Esophagus muscularis mucosa (tissue), 4 donors: ENCODE results near the gene AGPS. TPM values are rescaled to one million over a fixed set of nuclear protein-coding genes. Genes with fewer than 3 reads are reported as not detected.

Experiments used
- DNase-seq: peaks from one replicate; pipeline ENCODE4 v3.0.0-alpha.2; 2017; ENCODE audit errors: extremely low spot score
- H3K27ac ChIP-seq, 4 donors: fragments of 200-600 bp; sonication (generic); replicated peaks in 1 of 4; 1 replicate in 3 of 4; 2 replicates in 1 of 4; pipeline ENCODE4 v1.5.1; 2016 to 2019; ENCODE audit warnings: mild to moderate bottlenecking in 1 of 4
- H3K27me3 ChIP-seq, 4 donors: fragments of 200-600 bp; sonication (generic); one replicate each; pipeline versions ENCODE4 v1.5.1 to v1.6.0; 2016 to 2019
- H3K36me3 ChIP-seq, 4 donors: fragments of 200-600 bp; sonication (generic); one replicate each; pipeline ENCODE4 v1.5.1; 2016 to 2019
- H3K4me1 ChIP-seq, 4 donors: fragments of 200-600 bp; sonication (generic); one replicate each; pipeline ENCODE4 v1.5.1; 2016 to 2019
- H3K4me3 ChIP-seq, 4 donors: fragments of 200-600 bp; sonication (generic); 1 replicate in 2 of 4; 2 replicates in 2 of 4; pipeline ENCODE4 v1.5.1; 2016 to 2019; ENCODE audit warnings: mild to moderate bottlenecking in 4 of 4, moderate library complexity in 1 of 4
- H3K9me3 ChIP-seq, 4 donors: fragments of 200-600 bp; sonication (generic); 1 replicate in 3 of 4; 2 replicates in 1 of 4; pipeline ENCODE4 v1.5.1; 2016 to 2019
- CTCF ChIP-seq, 3 experiments: fragments of 200-600 bp in 2 of 3; fragments of 450-650 bp in 1 of 3; sonication (generic) in 2 of 3; IDR thresholded peaks; one replicate each; pipeline ENCODE4 v1.5.1; 2017 to 2019; ENCODE audit warnings: antibody characterized with exemption in 3 of 3, mild to moderate bottlenecking in 2 of 3, moderate library complexity in 1 of 3
- EP300 ChIP-seq: sonication (generic); formaldehyde crosslinking; IDR thresholded peaks from one replicate; pipeline ENCODE4 v1.6.1; 2017; ENCODE audit warnings: antibody characterized with exemption
- POLR2A ChIP-seq: fragments of 450-650 bp; IDR thresholded peaks from one replicate; pipeline ENCODE4 v1.6.1; 2017; ENCODE audit warnings: antibody characterized with exemption, moderate library complexity, mild to moderate bottlenecking, low read depth
- POLR2AphosphoS5 ChIP-seq, 2 donors: sonication (generic); formaldehyde crosslinking; IDR thresholded peaks; one replicate each; pipeline ENCODE4 v1.6.1; 2017; ENCODE audit warnings: antibody characterized with exemption in 2 of 2
- WGBS: methylation state at CpG from one replicate; pipeline ENCODE4 v1.1.5; 2018; 5-methylcytosine and 5-hydroxymethylcytosine counted together
- intact Hi-C: fragments of 100-400 bp; cut with DNase I; formaldehyde crosslinking; loops from one replicate; pipeline ENCODE4 v1.15.1; 2023
- total RNA-seq, 4 donors: library from RNA; depleted of rRNA; stranded (reverse); fragments of >200 nt; gene quantifications; one replicate each; pipeline versions ENCODE4 v1.1.0 to v1.2.1, GENCODE V29; 2016

The AGPS gene
- total RNA-seq, 4 donors from 2014 or later, result 26.3 to 46.1 (median 37.0) TPM

GRCh38 chr2:177568390-177568789 is 175.8 kb downstream of the AGPS start:
- Histone ChIP-seq H3K36me3 (no peaks in the 10 kb centered on the region), H3K4me1 (peaks cover 0 to 4% (median 0%) of the 10 kb centered on the region in 4 donors), H3K27ac (no peak overlapping the region), H3K4me3 (no peak overlapping the region), H3K27me3 (no peaks in the 10 kb centered on the region), H3K9me3 (no peaks in the 10 kb centered on the region)
- 56% methylated on average over 1 of the region's 1 CpG for WGBS
- no peak for DNase-seq
- no peak for TF ChIP-seq CTCF (IDR thresholded peaks at IDR 0.05)
- TF ChIP-seq POLR2A, result no peak
- no peak for TF ChIP-seq POLR2AphosphoS5 (IDR thresholded peaks at IDR 0.05)
- no peak for TF ChIP-seq EP300
- intact Hi-C loops, result no loop called here

GRCh38 chr2:177568893-177569292 is 176.3 kb downstream of the AGPS start:
- TF ChIP-seq POLR2AphosphoS5 (IDR thresholded peaks at IDR 0.05), result no peak
- TF ChIP-seq CTCF (IDR thresholded peaks at IDR 0.05), result no peak
- TF ChIP-seq EP300, result no peak
- no peak for TF ChIP-seq POLR2A
- WGBS, result 96% methylated on average over 5 of the region's 5 CpGs
- H3K27ac ChIP-seq, result no peak overlapping the region
- H3K36me3 ChIP-seq, result no peaks in the 10 kb centered on the region
- H3K4me1 ChIP-seq, result peaks cover 0 to 4% (median 0%) of the 10 kb centered on the region in 4 donors
- H3K4me3 ChIP-seq, result no peak overlapping the region
- intact Hi-C loops, result no loop called here
- H3K9me3 ChIP-seq, result no peaks in the 10 kb centered on the region
- no peak for DNase-seq
- H3K27me3 ChIP-seq, result no peaks in the 10 kb centered on the region

GRCh38 chr2:177572236-177572671 is 179.7 kb downstream of the AGPS start:
- Histone ChIP-seq H3K36me3 (no peaks in the 10 kb centered on the region), H3K27ac (no peak overlapping the region), H3K4me3 (no peak overlapping the region), H3K27me3 (no peaks in the 10 kb centered on the region), H3K4me1 (peaks cover 0 to 4% (median 0%) of the 10 kb centered on the region in 4 donors), H3K9me3 (no peaks in the 10 kb centered on the region)
- DNase-seq, result no peak
- intact Hi-C loops, result no loop called here
- 71% methylated on average over 2 of the region's 2 CpGs for WGBS
- no peak for TF ChIP-seq EP300
- no peak for TF ChIP-seq CTCF (IDR thresholded peaks at IDR 0.05)
- no peak for TF ChIP-seq POLR2AphosphoS5 (IDR thresholded peaks at IDR 0.05)
- TF ChIP-seq POLR2A, result no peak

- peaks cover 0 to 4% (median 0%) of the 10 kb centered on the region in 4 donors for H3K4me1 ChIP-seq
- TF ChIP-seq POLR2AphosphoS5 (IDR thresholded peaks at IDR 0.05) (no peak), EP300 (no peak), CTCF (IDR thresholded peaks at IDR 0.05) (no peak), POLR2A (no peak)
- no peak overlapping the region for H3K27ac ChIP-seq
- WGBS, result 62% methylated on average over 3 of the region's 3 CpGs
- DNase-seq, result no peak
- intact Hi-C loops, result no loop called here
- H3K36me3 ChIP-seq, result no peaks in the 10 kb centered on the region
- H3K9me3 ChIP-seq, result no peaks in the 10 kb centered on the region
- H3K4me3 ChIP-seq, result no peak overlapping the region
- no peaks in the 10 kb centered on the region for H3K27me3 ChIP-seq
Measured at GRCh38 chr2:177573120-177573519, 180.5 kb downstream of the AGPS start.

GRCh38 chr2:177574356-177574755 is 181.8 kb downstream of the AGPS start:
- Histone ChIP-seq H3K9me3 (no peaks in the 10 kb centered on the region), H3K4me1 (peaks cover 0 to 4% (median 0%) of the 10 kb centered on the region in 4 donors), H3K27ac (no peak overlapping the region), H3K27me3 (no peaks in the 10 kb centered on the region), H3K36me3 (no peaks in the 10 kb centered on the region), H3K4me3 (no peak overlapping the region)
- TF ChIP-seq POLR2AphosphoS5 (IDR thresholded peaks at IDR 0.05), result no peak
- no peak for TF ChIP-seq CTCF (IDR thresholded peaks at IDR 0.05)
- no peak for TF ChIP-seq POLR2A
- no peak for TF ChIP-seq EP300
- 85% methylated on average over 7 of the region's 7 CpGs for WGBS
- intact Hi-C loops, result no loop called here
- no peak for DNase-seq
